Loucy (cell line): Measurements from ENCODE around the gene CLSTN2.

Experiments
- H2AFZ ChIP-seq: fragments of 200-600 bp; sonication (generic); 2 replicates; pipeline ENCODE4 v1.6.0; 2016; ENCODE audit warnings: antibody characterized with exemption, mild to moderate bottlenecking, low read length, moderate library complexity
- H3F3A ChIP-seq: fragments of 200-600 bp; 2 replicates; pipeline ENCODE4 v1.6.0; 2016; ENCODE audit warnings: antibody characterized with exemption, low read depth, mild to moderate bottlenecking
- H3K27me3 ChIP-seq: fragments of 200-600 bp; sonication (generic); 2 replicates; pipeline ENCODE4 v1.6.1; 2014; ENCODE audit warnings: low read length, mild to moderate bottlenecking; ENCODE audit not compliant: insufficient read depth, poor library complexity, severe bottlenecking
- H3K36me3 ChIP-seq: fragments of 200-600 bp; sonication (generic); 2 replicates; pipeline ENCODE4 v1.6.1; 2016; ENCODE audit warnings: low read length; ENCODE audit not compliant: insufficient read depth
- H3K4me1 ChIP-seq: fragments of 200-600 bp; sonication (generic); 2 replicates; pipeline ENCODE4 v1.5.1; 2014; ENCODE audit warnings: low read length, mild to moderate bottlenecking; ENCODE audit not compliant: insufficient read depth, poor library complexity, severe bottlenecking
- H3K4me2 ChIP-seq: fragments of 200-600 bp; sonication (generic); 2 replicates; pipeline ENCODE4 v1.6.0; 2014; ENCODE audit warnings: antibody characterized with exemption, low read length, low read depth, mild to moderate bottlenecking; ENCODE audit not compliant: poor library complexity, severe bottlenecking
- H3K4me3 ChIP-seq: fragments of 200-600 bp; sonication (generic); 2 replicates; pipeline ENCODE4 v1.5.1; 2014; ENCODE audit warnings: low read length, mild to moderate bottlenecking, mixed read lengths; ENCODE audit not compliant: poor library complexity, severe bottlenecking
- H3K79me2 ChIP-seq: fragments of 200-600 bp; sonication (generic); 2 replicates; pipeline ENCODE4 v1.6.1; 2014; ENCODE audit warnings: low read length; ENCODE audit not compliant: insufficient read depth
- H3K9ac ChIP-seq: fragments of 200-600 bp; sonication (generic); 2 replicates; pipeline ENCODE4 v1.6.0; 2014; ENCODE audit warnings: mild to moderate bottlenecking, low read depth, low read length, moderate library complexity; ENCODE audit not compliant: poor library complexity, severe bottlenecking
- H3K9me2 ChIP-seq: fragments of 200-600 bp; sonication (generic); replicated peaks from 2 replicates; pipeline ENCODE4 v1.6.1; 2016; ENCODE audit warnings: low read depth, low read length, mixed read lengths
- H3K9me3 ChIP-seq: fragments of 200-600 bp; sonication (generic); 2 replicates; pipeline ENCODE4 v1.6.1; 2014; ENCODE audit warnings: mild to moderate bottlenecking, antibody characterized with exemption, low read length, low read depth; ENCODE audit not compliant: insufficient read depth
- H4K20me1 ChIP-seq: fragments of 200-600 bp; sonication (generic); 2 replicates; pipeline ENCODE4 v1.6.0; 2014; ENCODE audit warnings: antibody characterized with exemption, low read length, mild to moderate bottlenecking; ENCODE audit not compliant: insufficient read depth, poor library complexity, severe bottlenecking
- CTCF ChIP-seq: fragments of 200-600 bp; sonication (generic); conservative IDR thresholded peaks from 2 replicates; pipeline ENCODE4 v1.5.1; 2014; ENCODE audit warnings: mild to moderate bottlenecking, antibody characterized with exemption, low read length
- EZH2phosphoT487 ChIP-seq: fragments of 200-600 bp; IDR thresholded peaks from 2 replicates; pipeline ENCODE4 v1.6.1; 2018; ENCODE audit warnings: antibody characterized with exemption, mild to moderate bottlenecking, moderate library complexity, borderline replicate concordance

The CLSTN2 gene

GRCh38 chr3:140442621-140443020 is 507.6 kb downstream of the CLSTN2 start:
- Histone ChIP-seq H2AFZ (no peak overlapping the region), H4K20me1 (no peaks in the 10 kb centered on the region), H3K79me2 (no peaks in the 10 kb centered on the region), H3K27me3 (no peaks in the 10 kb centered on the region), H3K9me3 (no peaks in the 10 kb centered on the region), H3K9me2 (no peaks in the 10 kb centered on the region), H3K36me3 (no peaks in the 10 kb centered on the region), H3K4me3 (no peak overlapping the region), H3F3A (no peaks in the 10 kb centered on the region), H3K9ac (no peak overlapping the region), H3K4me1 (no peaks in the 10 kb centered on the region), H3K4me2 (no peak overlapping the region)
- no peak for TF ChIP-seq CTCF

- H2AFZ ChIP-seq: no peak overlapping the region
- H3K4me1 ChIP-seq: no peaks in the 10 kb centered on the region
- no peaks in the 10 kb centered on the region for H3K27me3 ChIP-seq
- H3K36me3 ChIP-seq: no peaks in the 10 kb centered on the region
- no peak overlapping the region for H3K4me2 ChIP-seq
- no peak for TF ChIP-seq CTCF
- H3K9me2 ChIP-seq: no peaks in the 10 kb centered on the region
- H3F3A ChIP-seq: no peaks in the 10 kb centered on the region
- H3K9ac ChIP-seq: no peak overlapping the region
- H4K20me1 ChIP-seq: no peaks in the 10 kb centered on the region
- no peaks in the 10 kb centered on the region for H3K9me3 ChIP-seq
- H3K4me3 ChIP-seq: no peak overlapping the region
- no peaks in the 10 kb centered on the region for H3K79me2 ChIP-seq
Observed at GRCh38 chr3:140443073-140443472, 508.1 kb downstream of the CLSTN2 start.

- TF ChIP-seq CTCF: no peak
- TF ChIP-seq EZH2phosphoT487: no peak
- Histone ChIP-seq H3K4me2 (no peak overlapping the region), H3K9ac (no peak overlapping the region), H3K9me3 (no peaks in the 10 kb centered on the region), H3K9me2 (no peaks in the 10 kb centered on the region), H3F3A (no peaks in the 10 kb centered on the region), H3K27me3 (no peaks in the 10 kb centered on the region), H3K36me3 (no peaks in the 10 kb centered on the region), H2AFZ (no peak overlapping the region), H3K79me2 (no peaks in the 10 kb centered on the region), H3K4me3 (no peak overlapping the region), H3K4me1 (no peaks in the 10 kb centered on the region), H4K20me1 (no peaks in the 10 kb centered on the region)
Observed at GRCh38 chr3:140443806-140444205, 508.8 kb downstream of the CLSTN2 start.
